ENCODE data around the gene PSMD8. TPM values are rescaled to one million over a fixed set of nuclear protein-coding genes. Genes with fewer than 3 reads are reported as not detected.

The PSMD8 gene
- total RNA-seq = 151 TPM

GRCh38 chr19:38374332-38375097 is at the start of gene PSMD8:
TSS of gene PSMD8 (plus strand) at chr19:38374571. CDS start at chr19:38374602, 31 bp downstream.

GRCh38 chr19:38387550-38388348 is 13.4 kb downstream of the PSMD8 start, which contains the start of gene GGN:
TSS of gene GGN (minus strand) at chr19:38388034. CDS start at chr19:38387261, 773 bp downstream.

GRCh38 chr19:38388349-38389100 is 14.2 kb downstream of the PSMD8 start, which contains the start of gene SPRED3:
TSS of gene SPRED3 (plus strand) at chr19:38388697. CDS start at chr19:38390303, 1,606 bp downstream.

DNA sequence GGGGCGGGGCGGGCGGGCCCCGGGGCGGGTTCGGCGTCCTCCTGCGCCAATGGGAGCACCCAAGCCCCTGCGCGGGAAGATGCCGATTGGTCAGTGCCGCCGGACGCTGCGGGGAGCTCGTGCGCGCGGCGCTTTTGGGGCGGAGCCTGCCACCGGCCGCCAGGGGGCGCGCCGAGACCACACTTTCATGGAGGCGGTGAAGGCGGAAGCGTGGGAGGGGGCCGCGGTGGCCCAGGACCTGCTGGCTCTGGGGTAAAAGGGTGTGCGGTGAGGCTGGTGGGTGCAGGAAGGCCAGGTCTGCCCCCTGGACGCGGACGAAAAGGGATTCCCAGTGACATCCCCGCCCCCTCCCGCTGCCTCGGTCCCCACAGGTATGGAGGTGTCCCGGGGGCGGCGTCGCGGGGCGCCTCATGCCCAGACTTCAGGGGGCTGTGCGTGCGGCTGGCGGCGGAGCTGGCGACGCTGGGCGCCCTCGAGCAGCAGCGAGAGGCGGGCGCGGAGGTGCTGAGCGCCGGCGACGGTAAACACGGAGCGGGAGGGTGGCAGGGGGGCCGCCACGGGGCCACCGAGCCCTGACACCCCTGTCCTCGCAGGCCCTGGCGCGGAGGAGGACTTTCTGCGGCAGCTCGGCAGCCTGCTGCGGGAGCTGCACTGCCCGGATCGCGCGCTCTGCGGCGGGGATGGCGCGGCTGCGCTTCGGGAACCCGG is 28.8 kb downstream of the PSMD8 start, which contains the start of gene FAM98C:
Gene FAM98C (plus strand): TSS at position 127 of the 708 bp plus-strand sequence. CDS start 61 bp downstream, at position 188.

GRCh38 chr19:38425810-38426466 is 51.6 kb downstream of the PSMD8 start, which contains the start of gene RASGRP4:
TSS of gene RASGRP4 (minus strand) at chr19:38426219. CDS start at chr19:38426091, 128 bp downstream.

DNA sequence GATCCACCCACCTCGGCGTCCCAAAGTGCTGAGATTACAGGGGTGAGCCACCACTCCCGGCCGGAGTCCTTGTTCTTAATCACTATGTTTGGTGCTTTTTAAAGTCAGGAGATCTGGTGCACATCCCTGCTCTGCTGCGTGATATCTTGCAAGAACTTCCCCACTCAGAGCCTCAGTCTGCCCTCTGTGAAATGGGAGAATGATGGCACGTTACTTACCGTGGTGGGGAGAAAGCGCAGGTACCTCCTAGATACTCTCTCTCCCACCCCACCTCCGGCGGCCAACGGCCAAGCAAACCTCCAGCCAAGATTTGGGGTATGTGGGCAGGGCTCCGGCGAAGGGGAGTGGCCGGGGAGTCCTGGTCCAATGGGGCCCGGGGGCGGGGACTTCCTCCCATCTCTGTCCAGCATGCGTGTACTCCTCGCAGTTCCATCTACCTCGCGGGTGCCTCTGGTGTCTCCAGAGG is 58.9 kb downstream of the PSMD8 start, which contains the start of gene RYR1:
Gene RYR1 (plus strand): TSS at position 424 of the 466 bp plus-strand sequence. CDS start 139 bp downstream, outside the sequence.

Other genes starting within 250 kb of the PSMD8 start
- gene DPF1, start 150.3 kb upstream of the PSMD8 start, total RNA-seq = 43.8 TPM
- not detected for gene PPP1R14A, start 118.2 kb upstream of the PSMD8 start, total RNA-seq
- 183 TPM for gene SPINT2, start 110.0 kb upstream of the PSMD8 start, total RNA-seq
- gene C19orf33, start 70.3 kb upstream of the PSMD8 start, total RNA-seq = not detected
- gene YIF1B, start 58.6 kb upstream of the PSMD8 start, total RNA-seq = 40.4 TPM
- gene KCNK6, start 54.7 kb upstream of the PSMD8 start, total RNA-seq = 0.23 TPM
- 9.5 TPM for gene CATSPERG, start 38.7 kb upstream of the PSMD8 start, total RNA-seq
- 1.2 TPM for gene GGN, start 13.5 kb downstream of the PSMD8 start, total RNA-seq
- gene SPRED3, start 14.1 kb downstream of the PSMD8 start, total RNA-seq = 2.5 TPM
- 19.1 TPM for gene FAM98C, start 28.5 kb downstream of the PSMD8 start, total RNA-seq
- 0.23 TPM for gene RASGRP4, start 51.6 kb downstream of the PSMD8 start, total RNA-seq
- gene RYR1, start 59.1 kb downstream of the PSMD8 start, total RNA-seq = 4.6 TPM
- gene MAP4K1, start 243.4 kb downstream of the PSMD8 start, total RNA-seq = 1.2 TPM
- 126 TPM for gene EIF3K, start 244.6 kb downstream of the PSMD8 start, total RNA-seq